22Rv1 (cell line): ENCODE data around the gene LRRC8A.
"Not testable (repeated sequence)": the region's sequence is repeated elsewhere in the genome, so short reads cannot be mapped to it uniquely, and the experiment has no call there.

Experiments
- ZFX ChIP-seq: fragments of 450-650 bp; IDR thresholded peaks from 2 replicates; pipeline ENCODE4 v1.6.1; 2017; ENCODE audit warnings: antibody characterized with exemption, borderline replicate concordance
- TF ChIP-seq, protein P1 (sequence below): fragments of 450-650 bp; IDR thresholded peaks from 2 replicates; pipeline ENCODE4 v1.5.1; 2017; ENCODE audit warnings: mild to moderate bottlenecking

DNA sequence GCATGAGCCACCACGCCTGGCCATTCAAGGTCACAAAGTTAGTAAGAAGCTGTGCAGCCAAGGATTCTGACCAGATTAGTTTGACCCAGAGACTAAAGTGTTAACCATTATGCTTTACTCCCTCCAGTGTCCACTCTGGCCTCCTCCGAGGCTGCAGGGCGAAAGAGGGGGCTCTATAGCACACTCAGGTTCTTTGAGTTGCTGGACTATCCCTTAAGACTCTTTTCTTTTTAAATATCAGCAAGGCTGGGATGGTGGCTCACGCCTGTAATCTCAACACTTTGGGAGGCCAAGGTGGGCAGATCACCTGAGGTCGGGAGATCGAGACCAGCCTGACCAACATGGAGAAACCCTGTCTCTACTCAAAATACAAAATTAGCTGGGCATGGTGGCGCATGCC, 63.0 kb downstream of the LRRC8A start:
- TF ChIP-seq, protein P1, sequence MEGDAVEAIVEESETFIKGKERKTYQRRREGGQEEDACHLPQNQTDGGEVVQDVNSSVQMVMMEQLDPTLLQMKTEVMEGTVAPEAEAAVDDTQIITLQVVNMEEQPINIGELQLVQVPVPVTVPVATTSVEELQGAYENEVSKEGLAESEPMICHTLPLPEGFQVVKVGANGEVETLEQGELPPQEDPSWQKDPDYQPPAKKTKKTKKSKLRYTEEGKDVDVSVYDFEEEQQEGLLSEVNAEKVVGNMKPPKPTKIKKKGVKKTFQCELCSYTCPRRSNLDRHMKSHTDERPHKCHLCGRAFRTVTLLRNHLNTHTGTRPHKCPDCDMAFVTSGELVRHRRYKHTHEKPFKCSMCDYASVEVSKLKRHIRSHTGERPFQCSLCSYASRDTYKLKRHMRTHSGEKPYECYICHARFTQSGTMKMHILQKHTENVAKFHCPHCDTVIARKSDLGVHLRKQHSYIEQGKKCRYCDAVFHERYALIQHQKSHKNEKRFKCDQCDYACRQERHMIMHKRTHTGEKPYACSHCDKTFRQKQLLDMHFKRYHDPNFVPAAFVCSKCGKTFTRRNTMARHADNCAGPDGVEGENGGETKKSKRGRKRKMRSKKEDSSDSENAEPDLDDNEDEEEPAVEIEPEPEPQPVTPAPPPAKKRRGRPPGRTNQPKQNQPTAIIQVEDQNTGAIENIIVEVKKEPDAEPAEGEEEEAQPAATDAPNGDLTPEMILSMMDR, result not testable (repeated sequence)
- not testable (repeated sequence) for TF ChIP-seq ZFX
